HPDE6-E6E7 (cell line): ENCODE measurements around the gene BLOC1S4.

Source experiments
- DNase-seq: peaks from one replicate; pipeline ENCODE4 v3.0.0; 2011; ENCODE audit warnings: missing footprints; ENCODE audit errors: extremely low spot score

Gene BLOC1S4

GRCh38 chr4:6764976-6765620 lies 49.1 kb downstream of the BLOC1S4 start:
- no peak for DNase-seq

- DNase-seq, result no peak
Observed at GRCh38 chr4:6765703-6766102, 49.7 kb downstream of the BLOC1S4 start.
